GM13976 (cell line): ENCODE measurements around the gene WBP11.

Experiments
- DNase-seq: peaks from one replicate; pipeline ENCODE4 v3.0.0; 2012; ENCODE audit warnings: low spot score
- in situ Hi-C: fragments of 300-500 bp; cut with MboI; formaldehyde crosslinking; loops from one replicate; pipeline ENCODE4 v1.12.0; 2022; ENCODE audit warnings: low sequenced_read_pairs, mixed read lengths, inconsistent platforms; ENCODE audit not compliant: unreplicated experiment
- TF ChIP-seq, protein P1 (sequence below): IDR thresholded peaks from 2 replicates; pipeline ENCODE4 v1.5.1; 2012; ENCODE audit warnings: borderline replicate concordance, mild to moderate bottlenecking; ENCODE audit not compliant: insufficient read depth; ENCODE audit errors: extremely low read depth, missing control alignments, control extremely low read depth

The WBP11 gene

DNA sequence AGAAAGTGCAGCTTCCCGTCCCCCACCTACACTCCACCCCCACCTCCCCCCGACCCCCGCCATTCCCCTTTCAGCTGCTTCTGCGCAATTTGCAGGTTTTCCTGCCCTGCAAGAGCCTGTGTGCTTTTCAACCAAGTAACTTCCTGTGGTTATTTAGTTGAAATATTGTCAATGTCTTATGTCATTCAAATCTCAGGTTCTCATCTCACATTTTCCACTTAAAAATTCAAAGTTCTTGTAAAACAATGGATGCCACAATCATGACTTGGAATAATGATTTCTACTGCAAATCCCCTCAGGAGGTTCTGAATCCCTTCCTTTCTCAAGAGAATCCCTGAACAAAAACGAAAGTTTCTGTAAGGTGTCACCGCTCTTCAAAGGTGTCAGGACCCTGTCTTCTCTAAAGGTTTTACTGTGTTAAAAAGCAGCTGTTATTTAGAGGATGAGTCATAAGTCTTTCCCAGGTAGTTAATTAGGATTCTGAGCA lies 31.6 kb downstream of the WBP11 start:
- peak; percentile 46 for DNase-seq
- TF ChIP-seq, protein P1, sequence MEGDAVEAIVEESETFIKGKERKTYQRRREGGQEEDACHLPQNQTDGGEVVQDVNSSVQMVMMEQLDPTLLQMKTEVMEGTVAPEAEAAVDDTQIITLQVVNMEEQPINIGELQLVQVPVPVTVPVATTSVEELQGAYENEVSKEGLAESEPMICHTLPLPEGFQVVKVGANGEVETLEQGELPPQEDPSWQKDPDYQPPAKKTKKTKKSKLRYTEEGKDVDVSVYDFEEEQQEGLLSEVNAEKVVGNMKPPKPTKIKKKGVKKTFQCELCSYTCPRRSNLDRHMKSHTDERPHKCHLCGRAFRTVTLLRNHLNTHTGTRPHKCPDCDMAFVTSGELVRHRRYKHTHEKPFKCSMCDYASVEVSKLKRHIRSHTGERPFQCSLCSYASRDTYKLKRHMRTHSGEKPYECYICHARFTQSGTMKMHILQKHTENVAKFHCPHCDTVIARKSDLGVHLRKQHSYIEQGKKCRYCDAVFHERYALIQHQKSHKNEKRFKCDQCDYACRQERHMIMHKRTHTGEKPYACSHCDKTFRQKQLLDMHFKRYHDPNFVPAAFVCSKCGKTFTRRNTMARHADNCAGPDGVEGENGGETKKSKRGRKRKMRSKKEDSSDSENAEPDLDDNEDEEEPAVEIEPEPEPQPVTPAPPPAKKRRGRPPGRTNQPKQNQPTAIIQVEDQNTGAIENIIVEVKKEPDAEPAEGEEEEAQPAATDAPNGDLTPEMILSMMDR: no peak
- in situ Hi-C loops: no loop called here

DNA sequence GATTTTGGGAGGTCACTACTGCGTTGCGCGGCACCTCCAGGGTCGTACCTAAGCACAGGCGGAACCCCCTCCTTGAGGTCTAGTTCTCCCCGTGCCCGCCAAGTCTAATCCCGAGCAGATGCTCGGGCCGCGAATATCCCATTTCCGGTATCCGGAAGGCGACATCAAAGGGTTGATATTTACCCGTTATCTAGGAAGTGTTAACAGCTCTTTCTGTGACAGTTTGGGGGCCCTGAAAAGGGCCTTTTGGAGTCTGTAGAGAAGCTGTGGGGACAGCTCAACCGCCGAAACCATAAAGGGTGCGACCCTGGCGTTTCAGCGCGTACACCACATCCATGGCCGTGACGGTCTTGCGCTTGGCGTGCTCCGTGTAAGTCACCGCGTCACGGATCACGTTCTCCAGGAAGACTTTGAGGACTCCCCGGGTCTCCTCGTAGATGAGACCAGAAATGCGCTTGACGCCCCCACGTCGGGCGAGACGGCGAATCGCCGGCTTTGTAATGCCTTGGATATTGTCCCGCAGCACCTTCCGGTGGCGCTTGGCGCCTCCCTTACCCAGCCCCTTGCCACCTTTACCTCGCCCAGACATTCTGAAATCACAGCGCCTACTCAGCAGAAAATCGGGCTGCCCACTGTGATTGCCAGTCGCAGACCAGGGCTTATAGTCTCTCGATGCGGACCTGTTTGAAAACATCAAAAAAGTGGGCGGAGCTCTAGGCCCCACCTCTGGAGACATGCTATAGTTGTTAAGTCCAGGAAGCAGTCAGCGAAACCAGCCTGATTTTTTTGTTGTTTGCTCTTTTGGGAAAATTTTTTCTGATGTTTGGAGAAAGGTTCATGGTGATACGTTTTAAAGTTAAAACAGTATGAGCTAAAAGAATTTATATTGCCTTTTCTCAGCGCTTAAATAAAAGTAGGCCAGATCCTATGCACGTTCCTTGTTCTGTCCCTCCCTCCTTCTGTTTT lies 32.5 kb downstream of the WBP11 start:
- DNase-seq: peak; percentile 78
- in situ Hi-C loops: no loop called here

DNA sequence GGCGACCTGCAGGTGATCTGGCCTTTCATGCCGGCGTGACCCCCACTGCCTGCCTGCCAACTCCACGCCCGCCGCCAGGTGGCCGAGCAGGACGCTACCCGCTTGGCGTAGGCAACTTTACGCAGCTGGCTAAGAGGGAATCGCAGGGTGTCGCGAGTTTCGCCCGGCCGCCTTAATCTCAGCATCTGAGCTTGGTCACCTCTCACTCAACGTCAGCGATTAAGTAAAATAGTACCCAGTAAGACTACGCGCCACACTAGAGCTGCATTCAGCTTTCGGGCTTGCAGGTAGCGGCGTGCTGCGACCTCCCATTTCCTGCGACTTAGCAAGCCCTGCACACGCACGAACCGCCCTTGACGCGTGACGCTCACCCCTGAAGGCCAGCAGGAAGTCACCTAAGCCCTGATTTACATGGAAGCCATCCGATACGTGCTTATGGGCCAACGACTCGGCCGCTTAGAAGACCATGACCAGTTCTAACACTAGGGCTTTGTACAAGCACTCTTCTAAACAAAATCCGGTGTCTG lies 33.2 kb downstream of the WBP11 start:
- peak; percentile 77 for DNase-seq
- in situ Hi-C loops: no loop called here
- TF ChIP-seq, protein P1: peak; percentile 90

More for the DNA sequence above, 32.5 kb downstream of the WBP11 start:
- TF ChIP-seq, protein P1: no peak

DNA sequence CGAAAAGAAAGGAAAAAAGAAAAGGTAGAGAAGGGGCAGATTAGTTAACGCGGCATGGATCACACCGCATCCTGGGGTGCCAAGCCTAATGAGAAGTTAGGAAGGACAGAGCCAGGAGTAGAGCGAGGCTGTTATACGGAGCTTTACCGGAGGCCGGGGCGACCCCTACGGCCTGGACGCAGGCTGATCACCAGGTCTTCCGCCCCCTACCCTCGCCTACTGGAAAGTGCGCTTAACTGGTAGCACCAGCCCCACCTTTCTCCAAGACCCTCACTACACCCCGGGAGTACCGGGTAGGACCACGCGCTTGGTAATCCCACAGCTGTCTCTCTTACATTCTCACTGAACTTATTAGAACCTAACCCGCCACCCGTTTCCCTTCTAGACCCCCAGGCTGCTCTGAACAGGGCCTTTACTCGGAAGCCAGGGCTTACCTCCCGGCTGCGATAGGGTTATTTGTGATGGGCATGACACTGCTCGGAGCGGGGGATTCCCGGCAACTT lies 33.8 kb downstream of the WBP11 start:
- TF ChIP-seq, protein P1: no peak
- peak; percentile 27 for DNase-seq
- in situ Hi-C loops: no loop called here

DNA sequence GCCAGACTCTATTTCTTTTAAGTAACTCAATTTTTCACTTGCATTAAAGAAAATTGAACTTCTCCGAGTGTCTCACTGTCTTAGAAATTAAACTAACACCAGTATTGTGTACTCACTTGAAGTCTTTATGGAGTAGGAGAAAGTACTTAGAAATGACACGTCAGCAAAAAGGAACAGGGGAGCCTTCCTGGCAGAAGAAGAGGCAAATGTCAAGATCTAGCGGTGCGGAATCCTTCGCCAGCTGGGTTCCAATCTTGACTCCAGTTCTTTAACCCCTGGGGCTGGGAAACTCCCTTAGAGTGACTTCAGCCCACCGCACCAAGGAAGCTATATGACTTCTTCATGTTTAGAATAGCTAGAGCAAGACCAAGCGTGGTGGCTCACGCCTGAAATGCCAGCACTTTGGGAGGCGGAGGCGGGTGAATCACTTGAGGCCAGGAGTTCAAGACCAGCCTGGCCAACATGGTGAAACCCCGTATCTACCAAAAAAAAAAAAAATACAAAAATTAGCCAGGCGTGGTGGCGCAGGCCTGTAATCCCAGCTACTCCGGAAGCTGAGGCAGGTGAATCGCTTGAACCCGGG lies 34.4 kb downstream of the WBP11 start:
- TF ChIP-seq, protein P1: no peak
- DNase-seq: peak; percentile 33
- in situ Hi-C loops: no loop called here

DNA sequence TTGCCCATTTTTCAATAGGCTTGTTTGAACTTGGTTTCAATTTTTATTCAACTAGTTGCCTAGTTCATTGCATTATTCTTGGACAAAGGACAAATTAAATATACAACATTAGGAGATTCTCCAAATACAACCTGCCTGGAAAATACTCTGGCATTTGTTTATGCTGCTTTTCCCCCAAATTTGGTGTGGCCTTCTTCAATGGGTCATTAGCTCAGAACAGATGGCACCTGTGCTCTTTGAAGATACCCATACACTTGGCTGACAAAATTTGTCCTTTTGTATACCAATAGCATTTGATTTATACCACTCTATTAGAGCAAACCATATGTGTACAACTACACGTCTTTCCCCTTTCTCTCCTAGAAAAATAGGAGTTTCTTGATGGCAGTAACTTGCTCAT lies 35.7 kb downstream of the WBP11 start:
- in situ Hi-C loops: no loop called here
- no peak for DNase-seq
- TF ChIP-seq, protein P1: no peak
